ENCODE data around the gene DKKL1.
"Not testable (repeated sequence)": the region's sequence is repeated elsewhere in the genome, so short reads cannot be mapped to it uniquely, and the experiment has no call there.

DKKL1 gene

GRCh38 chr19:49363268-49364082 is at the start of gene DKKL1:
TSS of gene DKKL1 (plus strand) at chr19:49363877. CDS start at chr19:49363999, 122 bp downstream.
- peak; percentile 99 for DNase-seq (ENCODE audit: low read depth, low spot score)

- peak; percentile 34 for DNase-seq (ENCODE audit: low read depth, low spot score)
Measured at GRCh38 chr19:49315111-49315510, 48.6 kb upstream of the DKKL1 start.

GRCh38 chr19:49316284-49316683 is 47.4 kb upstream of the DKKL1 start:
- no peak for DNase-seq (ENCODE audit: low read depth, low spot score)

GRCh38 chr19:49318296-49318695 is 45.4 kb upstream of the DKKL1 start:
- no peak for DNase-seq (ENCODE audit: low read depth, low spot score)

- no peak for DNase-seq (ENCODE audit: low read depth, low spot score)
Measured at GRCh38 chr19:49324801-49325576, 38.7 kb upstream of the DKKL1 start, which contains the start of gene SLC6A16. TSS of gene SLC6A16 (minus strand) at chr19:49325191. CDS start at chr19:49311347, 13,844 bp downstream.

GRCh38 chr19:49325756-49326155 is 37.9 kb upstream of the DKKL1 start:
- DNase-seq (ENCODE audit: low read depth, low spot score): not testable (repeated sequence)

GRCh38 chr19:49326165-49326704 is 37.4 kb upstream of the DKKL1 start:
- DNase-seq (ENCODE audit: low read depth, low spot score): no peak

GRCh38 chr19:49327878-49328544 is 35.7 kb upstream of the DKKL1 start:
- no peak for DNase-seq (ENCODE audit: low read depth, low spot score)

- DNase-seq (ENCODE audit: low read depth, low spot score): no peak
Measured at GRCh38 chr19:49328741-49329140, 34.9 kb upstream of the DKKL1 start.

- not testable (repeated sequence) for DNase-seq (ENCODE audit: low read depth, low spot score)
Measured at GRCh38 chr19:49331187-49331586, 32.5 kb upstream of the DKKL1 start.

- DNase-seq (ENCODE audit: low read depth, low spot score): peak; percentile 50
Measured at GRCh38 chr19:49331616-49332055, 32.0 kb upstream of the DKKL1 start.

GRCh38 chr19:49332691-49333417 is 30.8 kb upstream of the DKKL1 start:
- not testable (repeated sequence) for DNase-seq (ENCODE audit: low read depth, low spot score)

GRCh38 chr19:49333418-49333805 is 30.3 kb upstream of the DKKL1 start:
- DNase-seq (ENCODE audit: low read depth, low spot score): peak; percentile 23

GRCh38 chr19:49333811-49334288 is 29.8 kb upstream of the DKKL1 start:
- DNase-seq (ENCODE audit: low read depth, low spot score): no peak

GRCh38 chr19:49335071-49335783 is 28.4 kb upstream of the DKKL1 start, which contains the start of gene CD37:
TSS of gene CD37 (plus strand) at chr19:49335406. CDS start at chr19:49335541, 135 bp downstream.
- no peak for DNase-seq (ENCODE audit: low read depth, low spot score)

- DNase-seq (ENCODE audit: low read depth, low spot score): no peak
Measured at GRCh38 chr19:49335784-49336481, 27.7 kb upstream of the DKKL1 start.

GRCh38 chr19:49336482-49337266 is 27.0 kb upstream of the DKKL1 start:
- DNase-seq (ENCODE audit: low read depth, low spot score): no peak

GRCh38 chr19:49337267-49338022 is 26.2 kb upstream of the DKKL1 start:
- no peak for DNase-seq (ENCODE audit: low read depth, low spot score)
